ENCODE data around the gene SYT17. TPM values are rescaled to one million over a fixed set of nuclear protein-coding genes. Genes with fewer than 3 reads are reported as not detected.

SYT17 gene
- total and polyA plus RNA-seq, 11 donors = 0.23 to 5.2 (median 0.66) TPM

DNA sequence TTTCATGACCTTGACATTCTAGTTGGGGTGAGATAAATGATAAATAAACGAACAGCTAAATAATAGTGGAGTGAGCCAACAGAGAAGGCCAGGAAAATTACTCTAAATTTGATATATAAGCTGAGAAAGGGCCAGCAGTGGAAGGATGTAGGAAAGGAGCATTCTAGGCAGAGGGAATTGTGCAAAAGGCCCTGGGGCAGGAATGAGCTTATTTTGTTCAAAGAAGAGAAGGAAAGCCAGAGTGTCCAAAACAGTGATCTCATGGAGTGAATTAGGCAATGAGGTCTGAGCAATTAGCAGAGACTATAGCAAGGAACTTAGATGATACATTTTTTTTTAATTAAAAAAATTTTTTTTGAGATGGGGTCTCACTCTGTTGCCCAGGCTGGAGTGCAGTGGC, 74.1 kb downstream of the SYT17 start:
- Histone ChIP-seq H3K27me3 (no peaks in the 10 kb centered on the region), H3K4me1 (no peaks in the 10 kb centered on the region), H3K4me3 (no peak overlapping the region), H3K27ac (no peak overlapping the region), H3K9me3 (peaks cover 0 to 7% (median 0%) of the 10 kb centered on the region in 12 donors), H3K36me3 (no peaks in the 10 kb centered on the region)
- ATAC-seq (no peak), DNase-seq (no peak)
- whole genome bisulfite sequencing, 4 donors = 39 to 47% (median 43%) methylated on average over 1 of the region's 1 CpG
- TF ChIP-seq, protein P1, sequence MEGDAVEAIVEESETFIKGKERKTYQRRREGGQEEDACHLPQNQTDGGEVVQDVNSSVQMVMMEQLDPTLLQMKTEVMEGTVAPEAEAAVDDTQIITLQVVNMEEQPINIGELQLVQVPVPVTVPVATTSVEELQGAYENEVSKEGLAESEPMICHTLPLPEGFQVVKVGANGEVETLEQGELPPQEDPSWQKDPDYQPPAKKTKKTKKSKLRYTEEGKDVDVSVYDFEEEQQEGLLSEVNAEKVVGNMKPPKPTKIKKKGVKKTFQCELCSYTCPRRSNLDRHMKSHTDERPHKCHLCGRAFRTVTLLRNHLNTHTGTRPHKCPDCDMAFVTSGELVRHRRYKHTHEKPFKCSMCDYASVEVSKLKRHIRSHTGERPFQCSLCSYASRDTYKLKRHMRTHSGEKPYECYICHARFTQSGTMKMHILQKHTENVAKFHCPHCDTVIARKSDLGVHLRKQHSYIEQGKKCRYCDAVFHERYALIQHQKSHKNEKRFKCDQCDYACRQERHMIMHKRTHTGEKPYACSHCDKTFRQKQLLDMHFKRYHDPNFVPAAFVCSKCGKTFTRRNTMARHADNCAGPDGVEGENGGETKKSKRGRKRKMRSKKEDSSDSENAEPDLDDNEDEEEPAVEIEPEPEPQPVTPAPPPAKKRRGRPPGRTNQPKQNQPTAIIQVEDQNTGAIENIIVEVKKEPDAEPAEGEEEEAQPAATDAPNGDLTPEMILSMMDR (IDR thresholded peaks at IDR 0.05) = no peak
- TF ChIP-seq POLR2A (IDR thresholded peaks at IDR 0.05) = no peak
- intact Hi-C loops (cut with DNase I) = no loop called here

GRCh38 chr16:19242987-19243575, 75.0 kb downstream of the SYT17 start:
- intact Hi-C loops (cut with DNase I) = no loop called here
- no peak for TF ChIP-seq POLR2A (IDR thresholded peaks at IDR 0.05)
- TF ChIP-seq, protein P1 (IDR thresholded peaks at IDR 0.05) = no peak
- Histone ChIP-seq H3K9me3 (peaks cover 0 to 7% (median 0%) of the 10 kb centered on the region in 12 donors), H3K4me3 (no peak overlapping the region), H3K36me3 (no peaks in the 10 kb centered on the region), H3K27me3 (no peaks in the 10 kb centered on the region), H3K4me1 (no peaks in the 10 kb centered on the region), H3K27ac (no peak overlapping the region)
- ATAC-seq (no peak), DNase-seq (no peak)
- WGBS, 4 donors = 85 to 88% (median 87%) methylated on average over 3 of the region's 3 CpGs

GRCh38 chr16:19245326-19245925, 77.4 kb downstream of the SYT17 start:
- no peaks in the 10 kb centered on the region for H3K36me3 ChIP-seq
- TF ChIP-seq, protein P1 (IDR thresholded peaks at IDR 0.05) = no peak
- TF ChIP-seq POLR2A (IDR thresholded peaks at IDR 0.05) = no peak
- H3K9me3 ChIP-seq = peaks cover 0 to 5% (median 0%) of the 10 kb centered on the region in 12 donors
- intact Hi-C loops (cut with DNase I) = no loop called here
- no peaks in the 10 kb centered on the region for H3K27me3 ChIP-seq
- no peak overlapping the region for H3K27ac ChIP-seq
- ATAC-seq (no peak), DNase-seq (no peak)
- 79 to 90% (median 80%) methylated on average over 7 to 8 of the region's 8 CpGs for WGBS, 4 donors
- H3K4me3 ChIP-seq = no peak overlapping the region
- no peaks in the 10 kb centered on the region for H3K4me1 ChIP-seq

- TF ChIP-seq, protein P1 (IDR thresholded peaks at IDR 0.05) = no peak
- no peak for TF ChIP-seq POLR2A (IDR thresholded peaks at IDR 0.05)
- intact Hi-C loops (cut with DNase I) = no loop called here
- no peaks in the 10 kb centered on the region for H3K36me3 ChIP-seq
- no peaks in the 10 kb centered on the region for H3K27me3 ChIP-seq
- 73 to 82% (median 76%) methylated on average over 2 of the region's 2 CpGs for WGBS, 4 donors
- DNase-seq = no peak
- H3K4me1 ChIP-seq = no peaks in the 10 kb centered on the region
- ATAC-seq = no peak
- H3K4me3 ChIP-seq = no peak overlapping the region
- H3K27ac ChIP-seq = no peak overlapping the region
- peaks cover 0 to 2% (median 0%) of the 10 kb centered on the region in 12 donors for H3K9me3 ChIP-seq
Measured at GRCh38 chr16:19252904-19253303, 84.9 kb downstream of the SYT17 start.
